Left ventricle myocardium inferior (tissue), 1 donor: ENCODE data around the gene FSCN2. TPM values are rescaled to one million over a fixed set of nuclear protein-coding genes. Genes with fewer than 3 reads are reported as not detected.

ENCODE experiments used
- DNase-seq: peaks from one replicate; pipeline ENCODE4 v3.0.0-alpha.2; 2020
- H3K27ac ChIP-seq: fragments of 200-600 bp; replicated peaks from 2 replicates; pipeline ENCODE4 v1.8.0; 2021
- H3K27me3 ChIP-seq: fragments of 200-600 bp; 2 replicates; pipeline ENCODE4 v1.8.0; 2021; ENCODE audit warnings: low read depth
- H3K36me3 ChIP-seq: fragments of 200-600 bp; 2 replicates; pipeline ENCODE4 v1.8.0; 2021
- H3K4me1 ChIP-seq: fragments of 200-600 bp; 2 replicates; pipeline ENCODE4 v1.8.0; 2021
- H3K4me3 ChIP-seq: fragments of 200-600 bp; 2 replicates; pipeline ENCODE4 v1.8.0; 2021; ENCODE audit warnings: mild to moderate bottlenecking, moderate library complexity
- H3K9me3 ChIP-seq: fragments of 200-600 bp; replicated peaks from 2 replicates; pipeline ENCODE4 v1.8.0; 2021
- intact Hi-C: fragments of 100-400 bp; cut with micrococcal nuclease; formaldehyde crosslinking; loops from one replicate; pipeline ENCODE4 v1.11.0; 2022
- total RNA-seq: library from RNA; stranded (reverse); fragmentation: NEBNext Ultra II Directional; extraction: Animal tissue kit (Norgen Biotek cat#: 25700); gene quantifications from one replicate; pipeline ENCODE4 v1.2.1, GENCODE V29; 2021
- TF ChIP-seq, protein P1 (sequence below): fragments of 200-600 bp; IDR thresholded peaks from 2 replicates; pipeline ENCODE4 v1.8.0; 2021; ENCODE audit warnings: antibody characterized with exemption, mild to moderate bottlenecking, borderline replicate concordance
- donor health status: DM: no; HTN: yes; CAD: no; lungs with severe emphysema.

FSCN2 gene
- total RNA-seq, 1 donor from 2014 or later = 0.38 TPM

GRCh38 chr17:81481815-81482505 is 46.2 kb upstream of the FSCN2 start:
- DNase-seq = no peak
- Histone ChIP-seq H3K27me3 (no peaks in the 10 kb centered on the region), H3K4me3 (peak overlapping the region; percentile 70), H3K27ac (peak overlapping the region; percentile 58), H3K36me3 (no peaks in the 10 kb centered on the region), H3K4me1 (peaks cover 50% of the 10 kb centered on the region), H3K9me3 (no peaks in the 10 kb centered on the region)
- TF ChIP-seq, protein P1, sequence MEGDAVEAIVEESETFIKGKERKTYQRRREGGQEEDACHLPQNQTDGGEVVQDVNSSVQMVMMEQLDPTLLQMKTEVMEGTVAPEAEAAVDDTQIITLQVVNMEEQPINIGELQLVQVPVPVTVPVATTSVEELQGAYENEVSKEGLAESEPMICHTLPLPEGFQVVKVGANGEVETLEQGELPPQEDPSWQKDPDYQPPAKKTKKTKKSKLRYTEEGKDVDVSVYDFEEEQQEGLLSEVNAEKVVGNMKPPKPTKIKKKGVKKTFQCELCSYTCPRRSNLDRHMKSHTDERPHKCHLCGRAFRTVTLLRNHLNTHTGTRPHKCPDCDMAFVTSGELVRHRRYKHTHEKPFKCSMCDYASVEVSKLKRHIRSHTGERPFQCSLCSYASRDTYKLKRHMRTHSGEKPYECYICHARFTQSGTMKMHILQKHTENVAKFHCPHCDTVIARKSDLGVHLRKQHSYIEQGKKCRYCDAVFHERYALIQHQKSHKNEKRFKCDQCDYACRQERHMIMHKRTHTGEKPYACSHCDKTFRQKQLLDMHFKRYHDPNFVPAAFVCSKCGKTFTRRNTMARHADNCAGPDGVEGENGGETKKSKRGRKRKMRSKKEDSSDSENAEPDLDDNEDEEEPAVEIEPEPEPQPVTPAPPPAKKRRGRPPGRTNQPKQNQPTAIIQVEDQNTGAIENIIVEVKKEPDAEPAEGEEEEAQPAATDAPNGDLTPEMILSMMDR = no peak
- intact Hi-C loops = loop anchor here (5.0 kb wide), 1 partner anchor 95 kb away; no protein-coding TSS in a partner anchor

- H3K36me3 ChIP-seq = no peaks in the 10 kb centered on the region
- peak overlapping the region; percentile 58 for H3K27ac ChIP-seq
- TF ChIP-seq, protein P1 = no peak
- H3K27me3 ChIP-seq = no peaks in the 10 kb centered on the region
- H3K9me3 ChIP-seq = no peaks in the 10 kb centered on the region
- intact Hi-C loops = loop anchor here (5.0 kb wide), 1 partner anchor 95 kb away; no protein-coding TSS in a partner anchor
- peaks cover 57% of the 10 kb centered on the region for H3K4me1 ChIP-seq
- no peak for DNase-seq
- no peak overlapping the region for H3K4me3 ChIP-seq
These were observed 45.5 kb upstream of the FSCN2 start for GRCh38 chr17:81482673-81483072.

- Histone ChIP-seq H3K36me3 (no peaks in the 10 kb centered on the region), H3K27ac (peak overlapping the region; percentile 58), H3K4me3 (peak overlapping the region; percentile 64), H3K9me3 (no peaks in the 10 kb centered on the region), H3K27me3 (no peaks in the 10 kb centered on the region), H3K4me1 (peaks cover 61% of the 10 kb centered on the region)
- peak; percentile 64 for DNase-seq
- intact Hi-C loops = loop anchor here (5.0 kb wide), 1 partner anchor 96 kb away; no protein-coding TSS in a partner anchor
- TF ChIP-seq, protein P1 = no peak
These were observed 44.9 kb upstream of the FSCN2 start for GRCh38 chr17:81483085-81483861.

DNA sequence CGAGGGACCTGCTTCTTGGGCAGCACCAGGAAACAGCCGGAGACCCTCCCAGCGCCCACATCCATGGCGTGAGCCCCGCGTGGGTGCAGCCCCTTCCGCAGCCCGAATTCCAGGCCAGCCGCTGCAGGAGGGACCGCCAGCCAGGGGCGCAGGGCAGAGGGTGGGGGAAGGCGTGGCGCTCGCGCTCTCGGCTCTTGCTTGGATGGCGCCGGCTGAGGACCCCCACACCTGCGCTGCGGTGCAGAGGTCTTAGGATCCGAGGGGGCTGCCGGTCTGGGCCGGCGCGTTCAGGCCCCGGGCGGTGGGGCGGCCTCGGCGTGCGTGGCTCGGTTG is 44.3 kb upstream of the FSCN2 start:
- TF ChIP-seq, protein P1 = no peak
- no peaks in the 10 kb centered on the region for H3K27me3 ChIP-seq
- H3K4me1 ChIP-seq = peaks cover 67% of the 10 kb centered on the region
- intact Hi-C loops = loop anchor here (5.0 kb wide), 1 partner anchor 97 kb away; no protein-coding TSS in a partner anchor
- DNase-seq = no peak
- no peaks in the 10 kb centered on the region for H3K36me3 ChIP-seq
- peak overlapping the region; percentile 58 for H3K27ac ChIP-seq
- H3K4me3 ChIP-seq = peak overlapping the region; percentile 64
- no peaks in the 10 kb centered on the region for H3K9me3 ChIP-seq

GRCh38 chr17:81484195-81484979 is 43.8 kb upstream of the FSCN2 start:
- peaks cover 72% of the 10 kb centered on the region for H3K4me1 ChIP-seq
- intact Hi-C loops = loop anchor here (5.0 kb wide), 1 partner anchor 97 kb away; no protein-coding TSS in a partner anchor
- peak overlapping the region; percentile 58 for H3K27ac ChIP-seq
- no peaks in the 10 kb centered on the region for H3K27me3 ChIP-seq
- no peaks in the 10 kb centered on the region for H3K9me3 ChIP-seq
- TF ChIP-seq, protein P1 = peak; percentile 98
- H3K4me3 ChIP-seq = peak overlapping the region; percentile 64
- DNase-seq = peak; percentile 88
- no peaks in the 10 kb centered on the region for H3K36me3 ChIP-seq
